ENCODE measurements around the gene SLC9A3. TPM values are rescaled to one million over a fixed set of nuclear protein-coding genes. Genes with fewer than 3 reads are reported as not detected.

SLC9A3 gene
- polyA plus RNA-seq, 3 donors, result 0.31 to 0.42 (median 0.36) TPM

GRCh38 chr5:569358-569867 is 45.2 kb upstream of the SLC9A3 start:
- peaks cover 0 to 11% (median 6%) of the 10 kb centered on the region in 7 donors for H3K9me3 Mint-ChIP-seq
- TF ChIP-seq CTCF (IDR thresholded peaks at IDR 0.05), result no peak
- peaks cover 19 to 57% (median 24%) of the 10 kb centered on the region in 3 donors for H3K27me3 Mint-ChIP-seq (ENCODE audit: low read depth in 3 of 3)
- Histone ChIP-seq H2AFZ (ENCODE audit: insufficient read depth, low read depth, low read length, poor library complexity, severe bottlenecking) (no peak overlapping the region), H4K20me1 (ENCODE audit: insufficient read depth, low read length) (no peaks in the 10 kb centered on the region), H3K27ac (ENCODE audit: low read depth in 1 of 2, low read length in 2 of 2) (no peak overlapping the region), H3K4me1 (ENCODE audit: control insufficient read depth in 1 of 2, insufficient read depth in 2 of 2, low read length in 2 of 2) (no peaks in the 10 kb centered on the region), H3K4me2 (replicated peaks; ENCODE audit: extremely low read depth, low read length, poor library complexity, severe bottlenecking) (no peak overlapping the region), H3K79me2 (ENCODE audit: insufficient read depth, low read length) (no peaks in the 10 kb centered on the region), H3K9ac (ENCODE audit: insufficient read depth, low read length, poor library complexity, severe bottlenecking) (no peak overlapping the region), H3K4me3 (replicated peaks in 1 of 3; ENCODE audit: low read depth in 2 of 3, low read length in 3 of 3) (no peak overlapping the region), H3K36me3 (replicated peaks in 1 of 2; ENCODE audit: control insufficient read depth in 1 of 2, insufficient read depth in 2 of 2, low read length in 2 of 2) (no peaks in the 10 kb centered on the region), H3K9me3 (replicated peaks in 1 of 2; ENCODE audit: control insufficient read depth in 1 of 2, insufficient read depth in 1 of 2, low read length in 2 of 2) (peaks cover 0 to 3% of the 10 kb centered on the region in 2 donors), H3K27me3 (ENCODE audit: control insufficient read depth in 2 of 2, insufficient read depth in 2 of 2, low read length in 2 of 2) (peaks cover 6 to 12% of the 10 kb centered on the region in 2 donors)
- H3K36me3 Mint-ChIP-seq, result no peaks in the 10 kb centered on the region
- no peak for DNase-seq
- intact Hi-C loops (cut with micrococcal nuclease), result no loop called here
- H3K4me1 Mint-ChIP-seq, result no peaks in the 10 kb centered on the region
- WGBS (ENCODE audit: insufficient coverage), result 92% methylated on average over 16 of the region's 23 CpGs
- no peak overlapping the region for H3K4me3 Mint-ChIP-seq
- no peak overlapping the region for H3K27ac Mint-ChIP-seq

GRCh38 chr5:568809-569208 is 44.6 kb upstream of the SLC9A3 start:
- H3K4me3 Mint-ChIP-seq, result peak overlapping the region in 1 of 2 donors; percentile 44
- WGBS (ENCODE audit: insufficient coverage), result 83% methylated on average over 6 of the region's 8 CpGs
- H3K4me1 Mint-ChIP-seq, result no peaks in the 10 kb centered on the region
- peaks cover 17 to 54% (median 24%) of the 10 kb centered on the region in 3 donors for H3K27me3 Mint-ChIP-seq (ENCODE audit: low read depth in 3 of 3)
- Histone ChIP-seq H4K20me1 (ENCODE audit: insufficient read depth, low read length) (no peaks in the 10 kb centered on the region), H3K79me2 (ENCODE audit: insufficient read depth, low read length) (no peaks in the 10 kb centered on the region), H3K27me3 (ENCODE audit: control insufficient read depth in 2 of 2, insufficient read depth in 2 of 2, low read length in 2 of 2) (peaks cover 6 to 12% of the 10 kb centered on the region in 2 donors), H2AFZ (ENCODE audit: insufficient read depth, low read depth, low read length, poor library complexity, severe bottlenecking) (no peak overlapping the region), H3K4me3 (replicated peaks in 1 of 3; ENCODE audit: low read depth in 2 of 3, low read length in 3 of 3) (no peak overlapping the region), H3K9ac (ENCODE audit: insufficient read depth, low read length, poor library complexity, severe bottlenecking) (no peak overlapping the region), H3K27ac (ENCODE audit: low read depth in 1 of 2, low read length in 2 of 2) (no peak overlapping the region), H3K36me3 (replicated peaks in 1 of 2; ENCODE audit: control insufficient read depth in 1 of 2, insufficient read depth in 2 of 2, low read length in 2 of 2) (no peaks in the 10 kb centered on the region), H3K4me2 (replicated peaks; ENCODE audit: extremely low read depth, low read length, poor library complexity, severe bottlenecking) (no peak overlapping the region), H3K9me3 (replicated peaks in 1 of 2; ENCODE audit: control insufficient read depth in 1 of 2, insufficient read depth in 1 of 2, low read length in 2 of 2) (peaks cover 0 to 3% of the 10 kb centered on the region in 2 donors), H3K4me1 (ENCODE audit: control insufficient read depth in 1 of 2, insufficient read depth in 2 of 2, low read length in 2 of 2) (no peaks in the 10 kb centered on the region)
- DNase-seq, result no peak
- TF ChIP-seq CTCF (IDR thresholded peaks at IDR 0.05), result no peak
- H3K36me3 Mint-ChIP-seq, result no peaks in the 10 kb centered on the region
- intact Hi-C loops (cut with micrococcal nuclease), result no loop called here
- peak overlapping the region in 1 of 7 donors; percentile 30 for H3K27ac Mint-ChIP-seq
- H3K9me3 Mint-ChIP-seq, result peaks cover 0 to 11% (median 6%) of the 10 kb centered on the region in 7 donors
